ENCODE measurements around the gene ARL15.

GRCh38 chr5:53996008-53996407 is 314.4 kb downstream of the ARL15 start:
- TF ChIP-seq TCF12 (IDR thresholded peaks at IDR 0.05; ENCODE audit: low read depth, low read length) = no peak
- TF ChIP-seq POLR2AphosphoS5 (IDR thresholded peaks at IDR 0.05; ENCODE audit: low read depth, low read length) = no peak
- TF ChIP-seq RNF2 (IDR thresholded peaks at IDR 0.05; ENCODE audit: borderline replicate concordance, low read depth, low read length, missing control alignments, poor library complexity, severe bottlenecking) = no peak
- no peak for TF ChIP-seq CTCF (IDR thresholded peaks at IDR 0.05; ENCODE audit: control extremely low read depth in 1 of 3, insufficient read depth in 1 of 3, low read depth in 1 of 3, low read length in 3 of 3)
- TF ChIP-seq TAF7 (optimal IDR thresholded peaks at IDR 0.05; ENCODE audit: borderline replicate concordance, low read depth, low read length) = no peak
- no peak for TF ChIP-seq EGR1 (IDR thresholded peaks at IDR 0.05; ENCODE audit: borderline replicate concordance, low read depth, low read length)
- TF ChIP-seq JUND (IDR thresholded peaks at IDR 0.05; ENCODE audit: low read length) = no peak
- TF ChIP-seq POLR2A (IDR thresholded peaks at IDR 0.05; ENCODE audit: control extremely low read depth in 1 of 2, low read depth in 2 of 2, low read length in 2 of 2) = no peak
- TF ChIP-seq TBP (IDR thresholded peaks at IDR 0.05; ENCODE audit: low read depth, low read length) = no peak
- TF ChIP-seq BRCA1 (IDR thresholded peaks at IDR 0.05; ENCODE audit: low read depth, low read length) = no peak
- no peak for TF ChIP-seq GTF2F1 (IDR thresholded peaks at IDR 0.05; ENCODE audit: borderline replicate concordance, low read depth, low read length)
- no peak for TF ChIP-seq TAF1 (IDR thresholded peaks at IDR 0.05; ENCODE audit: low read depth, low read length)
- TF ChIP-seq ATF2 (IDR thresholded peaks at IDR 0.05; ENCODE audit: low read length) = no peak
- TF ChIP-seq BACH1 (IDR thresholded peaks at IDR 0.05; ENCODE audit: low read length) = no peak

All from H1 (cell line).